ENCODE measurements around the gene CEMIP.

Gene CEMIP

DNA sequence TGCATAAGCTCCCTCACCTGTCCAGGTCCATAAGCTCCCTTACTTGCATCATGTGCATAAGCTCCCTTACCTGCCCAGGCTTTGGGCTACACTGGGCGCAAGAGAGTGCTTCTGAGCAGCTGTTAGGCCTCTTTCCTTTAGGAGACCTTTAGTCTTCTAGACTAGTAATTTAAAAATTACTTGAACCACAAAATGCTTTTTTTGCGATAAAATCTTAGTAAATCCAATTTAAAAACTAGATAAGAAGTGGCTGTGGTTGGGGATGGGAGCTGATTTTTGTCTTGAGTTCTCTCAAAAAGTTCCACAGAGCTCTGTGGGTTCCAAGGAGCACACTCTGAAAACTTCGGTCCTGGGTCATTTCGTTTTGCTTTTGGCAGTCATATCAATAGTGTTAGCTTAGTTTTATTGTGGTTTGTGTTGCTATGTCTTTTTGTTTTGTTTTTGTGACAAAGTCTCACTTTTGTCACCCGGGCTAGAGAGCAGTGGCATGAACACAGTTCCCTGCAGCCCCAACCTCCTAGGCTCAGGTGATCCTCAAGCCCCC lies 6.7 kb downstream of the CEMIP start:
- ChIA-PET POLR2A (no interaction called here), CTCF (interaction anchor here (0.6 to 2.8 kb wide), 8 partner anchors 9 to 480 kb away, joined by 3 to 16 read pairs (median 4); no protein-coding TSS in a partner anchor)
- no peak overlapping the region for H3K4me3 ChIP-seq (ENCODE audit: low read depth, low read length)
- H3K27ac ChIP-seq (ENCODE audit: extremely low read depth, low read depth, low read length) = no peak overlapping the region
- no peaks in the 10 kb centered on the region for H3K9me3 ChIP-seq (ENCODE audit: control insufficient read depth, insufficient read depth, low read depth, low read length)
- no peak for TF ChIP-seq GLIS2 (tag by site-specific recombination; IDR thresholded peaks at IDR 0.05)
- TF ChIP-seq, protein P1, sequence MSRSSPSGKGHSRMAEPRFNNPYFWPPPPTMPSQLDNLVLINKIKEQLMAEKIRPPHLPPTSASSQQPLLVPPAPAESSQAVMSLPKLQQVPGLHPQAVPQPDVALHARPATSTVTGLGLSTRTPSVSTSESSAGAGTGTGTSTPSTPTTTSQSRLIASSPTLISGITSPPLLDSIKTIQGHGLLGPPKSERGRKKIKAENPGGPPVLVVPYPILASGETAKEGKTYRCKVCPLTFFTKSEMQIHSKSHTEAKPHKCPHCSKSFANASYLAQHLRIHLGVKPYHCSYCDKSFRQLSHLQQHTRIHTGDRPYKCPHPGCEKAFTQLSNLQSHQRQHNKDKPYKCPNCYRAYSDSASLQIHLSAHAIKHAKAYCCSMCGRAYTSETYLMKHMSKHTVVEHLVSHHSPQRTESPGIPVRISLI (tag by site-specific recombination; IDR thresholded peaks at IDR 0.05) = no peak
- TF ChIP-seq YY2 (tag by site-specific recombination; IDR thresholded peaks at IDR 0.05) = no peak
- no peak for TF ChIP-seq ZNF239 (tag by site-specific recombination; IDR thresholded peaks at IDR 0.05)
- TF ChIP-seq RBAK (tag by site-specific recombination; IDR thresholded peaks at IDR 0.05) = no peak
- no peak for TF ChIP-seq ZNF19 (tag by site-specific recombination; IDR thresholded peaks at IDR 0.05; ENCODE audit: low read depth)
- no peak for TF ChIP-seq ZNF114 (tag by site-specific recombination; IDR thresholded peaks at IDR 0.05)
- no peak for TF ChIP-seq ZNF654 (tag by site-specific recombination; IDR thresholded peaks at IDR 0.05; ENCODE audit: low read depth)
- TF ChIP-seq ZFHX2 (tag by site-specific recombination; conservative IDR thresholded peaks at IDR 0.05) = no peak
- no peak for TF ChIP-seq ZNF311 (tag by site-specific recombination; IDR thresholded peaks at IDR 0.05; ENCODE audit: borderline replicate concordance)
- no peak for TF ChIP-seq ZNF175 (tag by site-specific recombination; IDR thresholded peaks at IDR 0.05)
- TF ChIP-seq ZNF549 (tag by site-specific recombination; IDR thresholded peaks at IDR 0.05) = no peak
- no peak for TF ChIP-seq ZNF184 (tag by site-specific recombination; IDR thresholded peaks at IDR 0.05)
- TF ChIP-seq ZNF366 (tag by site-specific recombination; conservative IDR thresholded peaks at IDR 0.05) = no peak
- TF ChIP-seq ZBTB44 (tag by site-specific recombination; IDR thresholded peaks at IDR 0.05) = no peak
- H3K4me1 ChIP-seq (ENCODE audit: control insufficient read depth, insufficient read depth, low read length) = peaks cover 2% of the 10 kb centered on the region; the same call in 1 of the 2 replicates
- no peaks in the 10 kb centered on the region for H3K36me3 ChIP-seq (ENCODE audit: control insufficient read depth in 2 of 2, insufficient read depth in 1 of 2, low read length in 2 of 2)

- POLR2A ChIA-PET = no interaction called here
- Histone ChIP-seq H3K27ac (ENCODE audit: extremely low read depth, low read depth, low read length) (no peak overlapping the region), H3K4me3 (ENCODE audit: low read depth, low read length) (no peak overlapping the region), H3K4me1 (ENCODE audit: control insufficient read depth, insufficient read depth, low read length) (no peaks in the 10 kb centered on the region), H3K9me3 (ENCODE audit: control insufficient read depth, insufficient read depth, low read depth, low read length) (no peaks in the 10 kb centered on the region), H3K36me3 (ENCODE audit: control insufficient read depth in 2 of 2, insufficient read depth in 1 of 2, low read length in 2 of 2) (no peaks in the 10 kb centered on the region)
- TF ChIP-seq ZBTB6 (tag by site-specific recombination; IDR thresholded peaks at IDR 0.05) = no peak
- TF ChIP-seq, protein P2, sequence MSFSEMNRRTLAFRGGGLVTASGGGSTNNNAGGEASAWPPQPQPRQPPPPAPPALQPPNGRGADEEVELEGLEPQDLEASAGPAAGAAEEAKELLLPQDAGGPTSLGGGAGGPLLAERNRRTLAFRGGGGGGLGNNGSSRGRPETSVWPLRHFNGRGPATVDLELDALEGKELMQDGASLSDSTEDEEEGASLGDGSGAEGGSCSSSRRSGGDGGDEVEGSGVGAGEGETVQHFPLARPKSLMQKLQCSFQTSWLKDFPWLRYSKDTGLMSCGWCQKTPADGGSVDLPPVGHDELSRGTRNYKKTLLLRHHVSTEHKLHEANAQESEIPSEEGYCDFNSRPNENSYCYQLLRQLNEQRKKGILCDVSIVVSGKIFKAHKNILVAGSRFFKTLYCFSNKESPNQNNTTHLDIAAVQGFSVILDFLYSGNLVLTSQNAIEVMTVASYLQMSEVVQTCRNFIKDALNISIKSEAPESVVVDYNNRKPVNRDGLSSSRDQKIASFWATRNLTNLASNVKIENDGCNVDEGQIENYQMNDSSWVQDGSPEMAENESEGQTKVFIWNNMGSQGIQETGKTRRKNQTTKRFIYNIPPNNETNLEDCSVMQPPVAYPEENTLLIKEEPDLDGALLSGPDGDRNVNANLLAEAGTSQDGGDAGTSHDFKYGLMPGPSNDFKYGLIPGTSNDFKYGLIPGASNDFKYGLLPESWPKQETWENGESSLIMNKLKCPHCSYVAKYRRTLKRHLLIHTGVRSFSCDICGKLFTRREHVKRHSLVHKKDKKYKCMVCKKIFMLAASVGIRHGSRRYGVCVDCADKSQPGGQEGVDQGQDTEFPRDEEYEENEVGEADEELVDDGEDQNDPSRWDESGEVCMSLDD (tag by site-specific recombination; IDR thresholded peaks at IDR 0.05) = no peak
- no peak for TF ChIP-seq ZFP3 (tag by site-specific recombination; IDR thresholded peaks at IDR 0.05; ENCODE audit: low read depth)
- TF ChIP-seq ZEB2 (tag by site-specific recombination; IDR thresholded peaks at IDR 0.05) = no peak
- no peak for TF ChIP-seq ZNF600 (tag by site-specific recombination; IDR thresholded peaks at IDR 0.05)
- TF ChIP-seq ZNF544 (tag by site-specific recombination; IDR thresholded peaks at IDR 0.05) = no peak
- TF ChIP-seq ZNF280C (tag by site-specific recombination; IDR thresholded peaks at IDR 0.05) = no peak
- TF ChIP-seq ZNF341 (tag by site-specific recombination; IDR thresholded peaks at IDR 0.05; ENCODE audit: low read depth) = no peak
- TF ChIP-seq KLF10 (tag by site-specific recombination; IDR thresholded peaks at IDR 0.05) = no peak
- TF ChIP-seq IKZF3 (tag by site-specific recombination; IDR thresholded peaks at IDR 0.05) = no peak
- no peak for TF ChIP-seq ZNF596 (tag by site-specific recombination; IDR thresholded peaks at IDR 0.05)
- CTCF ChIA-PET = interaction anchor here (0.6 to 2.8 kb wide), 5 partner anchors 8 to 210 kb away, joined by 3 to 16 read pairs (median 5); partner anchors contain the start of gene CEMIP
Observed at GRCh38 chr15:80787316-80787715, 8.1 kb downstream of the CEMIP start.

Measured in HEK293 (cell line).